Ascending aorta (tissue), 2 donors: ENCODE measurements around the gene ZNF329. TPM values are rescaled to one million over a fixed set of nuclear protein-coding genes. Genes with fewer than 3 reads are reported as not detected.

Experiments
- DNase-seq, 2 donors: peaks; one replicate each; pipeline ENCODE4 v3.0.0-alpha.2; 2019; ENCODE audit warnings: low spot score in 2 of 2
- H3K27ac ChIP-seq, 2 donors: fragments of 200-600 bp; sonication (generic); one replicate each; pipeline ENCODE4 v1.5.1; 2016 to 2017; ENCODE audit warnings: mild to moderate bottlenecking in 1 of 2
- H3K27me3 ChIP-seq: fragments of 200-600 bp; sonication (generic); one replicate; pipeline ENCODE4 v1.5.1; 2017
- H3K36me3 ChIP-seq, 2 donors: fragments of 200-600 bp; sonication (generic); one replicate each; pipeline ENCODE4 v1.5.1; 2016
- H3K4me1 ChIP-seq, 2 donors: fragments of 200-600 bp; sonication (generic); one replicate each; pipeline ENCODE4 v1.5.1; 2016 to 2017; ENCODE audit warnings: mild to moderate bottlenecking in 1 of 2
- H3K4me3 ChIP-seq, 2 donors: fragments of 200-600 bp; sonication (generic); one replicate each; pipeline ENCODE4 v1.5.1; 2016 to 2017; ENCODE audit warnings: mild to moderate bottlenecking in 1 of 2
- H3K9me3 ChIP-seq, 2 donors: fragments of 200-600 bp; sonication (generic); one replicate each; pipeline ENCODE4 v1.5.1; 2016
- CTCF ChIP-seq, 3 experiments: fragments of 200-600 bp in 2 of 3; fragments of 450-650 bp in 1 of 3; sonication (generic) in 2 of 3; IDR thresholded peaks; one replicate each; pipeline ENCODE4 v1.5.1; 2016 to 2019; ENCODE audit warnings: antibody characterized with exemption in 3 of 3, mild to moderate bottlenecking in 1 of 3, moderate library complexity in 1 of 3
- intact Hi-C: fragments of 100-400 bp; cut with DNase I; formaldehyde crosslinking; loops from one replicate; pipeline ENCODE4 v1.15.1; 2023
- total RNA-seq: library from RNA; depleted of rRNA; stranded (reverse); fragments of >200 nt; gene quantifications from one replicate; pipeline ENCODE4 v1.1.0, GENCODE V29; 2016

ZNF329 gene
- total RNA-seq, 1 donor from 2014 or later: 3.8 TPM

DNA sequence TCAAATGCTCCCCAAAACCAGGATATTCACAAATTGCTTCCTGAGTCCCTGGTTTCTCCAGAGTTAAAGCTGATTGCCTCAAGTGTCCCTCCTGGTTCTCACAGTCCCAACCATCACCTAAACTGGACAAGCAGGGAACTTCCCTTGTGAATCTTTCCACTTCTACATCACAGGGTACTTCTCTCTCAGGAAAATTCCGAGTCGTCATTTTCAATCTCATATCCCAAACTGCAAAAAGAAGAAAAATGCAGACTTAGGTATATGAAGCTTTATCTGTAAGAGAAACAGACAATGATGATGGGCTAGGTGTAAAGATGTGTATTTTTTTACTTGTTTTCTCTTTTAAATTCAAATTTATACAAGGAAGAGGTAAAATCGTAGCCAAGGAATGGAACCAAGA lies 21.3 kb downstream of the ZNF329 start:
- peak overlapping the region in 1 of 2 donors; percentile 9 for H3K4me3 ChIP-seq

GRCh38 chr19:58128041-58128685 lies 22.4 kb downstream of the ZNF329 start:
- no peak overlapping the region for H3K27ac ChIP-seq
- intact Hi-C loops: no loop called here
- peaks cover 67 to 68% of the 10 kb centered on the region in 2 donors for H3K36me3 ChIP-seq
- no peaks in the 10 kb centered on the region for H3K27me3 ChIP-seq
- H3K4me3 ChIP-seq: peak overlapping the region in 1 of 2 donors; percentile 26
- no peaks in the 10 kb centered on the region for H3K4me1 ChIP-seq
- no peak for TF ChIP-seq CTCF (IDR thresholded peaks at IDR 0.05)
- H3K9me3 ChIP-seq: peaks cover 100% of the 10 kb centered on the region in 2 donors
- no peak for DNase-seq

More for the DNA sequence above, 21.3 kb downstream of the ZNF329 start:
- peaks cover 77 to 79% of the 10 kb centered on the region in 2 donors for H3K36me3 ChIP-seq
- H3K27ac ChIP-seq: no peak overlapping the region
- no peak for TF ChIP-seq CTCF (IDR thresholded peaks at IDR 0.05)
- H3K27me3 ChIP-seq: no peaks in the 10 kb centered on the region
- peaks cover 100% of the 10 kb centered on the region in 2 donors for H3K9me3 ChIP-seq
- no peaks in the 10 kb centered on the region for H3K4me1 ChIP-seq
- intact Hi-C loops: no loop called here
- DNase-seq: no peak

GRCh38 chr19:58123354-58123753 lies 27.2 kb downstream of the ZNF329 start:
- no peak for TF ChIP-seq CTCF (IDR thresholded peaks at IDR 0.05)
- H3K4me3 ChIP-seq: no peak overlapping the region
- no peaks in the 10 kb centered on the region for H3K4me1 ChIP-seq
- no peak overlapping the region for H3K27ac ChIP-seq
- no peak for DNase-seq
- H3K36me3 ChIP-seq: peaks cover 20% of the 10 kb centered on the region in 2 donors
- intact Hi-C loops: no loop called here
- H3K27me3 ChIP-seq: no peaks in the 10 kb centered on the region
- peaks cover 95 to 96% of the 10 kb centered on the region in 2 donors for H3K9me3 ChIP-seq

DNA sequence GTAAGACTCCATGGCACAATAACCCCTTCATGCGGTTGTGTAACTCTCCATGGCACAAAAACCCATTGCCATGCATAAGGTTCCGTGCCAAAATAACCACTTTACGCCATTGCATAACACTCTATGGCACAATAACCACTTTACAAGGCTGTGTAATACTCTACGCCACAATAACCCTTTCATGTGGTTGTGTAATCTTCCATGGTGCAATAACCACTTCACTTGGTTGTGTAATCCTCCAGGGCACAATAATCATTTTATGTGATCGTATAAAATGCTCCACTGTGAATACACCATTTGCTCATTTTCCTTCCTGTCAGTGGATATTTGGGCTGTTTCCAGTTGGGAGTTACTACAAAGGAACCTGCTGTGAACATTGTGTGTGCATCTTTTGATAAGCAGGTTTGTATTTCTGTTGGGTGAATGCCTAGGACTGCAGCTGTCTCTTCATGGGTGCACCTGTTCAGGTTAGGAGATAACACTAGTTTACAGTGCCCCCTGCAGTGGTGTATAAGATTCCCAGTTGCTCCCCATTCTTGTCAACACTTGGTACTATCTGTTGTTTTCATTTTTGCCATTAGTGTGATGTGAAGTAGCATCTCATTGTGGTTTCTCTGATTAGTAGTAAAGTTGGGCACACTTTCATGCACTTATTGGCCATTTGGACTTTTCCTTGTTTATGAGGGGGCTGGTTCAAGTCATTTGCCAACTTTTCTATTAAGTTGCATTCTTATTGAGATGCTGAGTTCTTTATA lies 31.4 kb downstream of the ZNF329 start:
- Histone ChIP-seq H3K4me1 (no peaks in the 10 kb centered on the region), H3K27me3 (no peaks in the 10 kb centered on the region), H3K27ac (no peak overlapping the region), H3K36me3 (no peaks in the 10 kb centered on the region), H3K4me3 (no peak overlapping the region), H3K9me3 (peaks cover 87 to 91% of the 10 kb centered on the region in 2 donors)
- intact Hi-C loops: no loop called here
- no peak for DNase-seq
- TF ChIP-seq CTCF (IDR thresholded peaks at IDR 0.05): no peak

DNA sequence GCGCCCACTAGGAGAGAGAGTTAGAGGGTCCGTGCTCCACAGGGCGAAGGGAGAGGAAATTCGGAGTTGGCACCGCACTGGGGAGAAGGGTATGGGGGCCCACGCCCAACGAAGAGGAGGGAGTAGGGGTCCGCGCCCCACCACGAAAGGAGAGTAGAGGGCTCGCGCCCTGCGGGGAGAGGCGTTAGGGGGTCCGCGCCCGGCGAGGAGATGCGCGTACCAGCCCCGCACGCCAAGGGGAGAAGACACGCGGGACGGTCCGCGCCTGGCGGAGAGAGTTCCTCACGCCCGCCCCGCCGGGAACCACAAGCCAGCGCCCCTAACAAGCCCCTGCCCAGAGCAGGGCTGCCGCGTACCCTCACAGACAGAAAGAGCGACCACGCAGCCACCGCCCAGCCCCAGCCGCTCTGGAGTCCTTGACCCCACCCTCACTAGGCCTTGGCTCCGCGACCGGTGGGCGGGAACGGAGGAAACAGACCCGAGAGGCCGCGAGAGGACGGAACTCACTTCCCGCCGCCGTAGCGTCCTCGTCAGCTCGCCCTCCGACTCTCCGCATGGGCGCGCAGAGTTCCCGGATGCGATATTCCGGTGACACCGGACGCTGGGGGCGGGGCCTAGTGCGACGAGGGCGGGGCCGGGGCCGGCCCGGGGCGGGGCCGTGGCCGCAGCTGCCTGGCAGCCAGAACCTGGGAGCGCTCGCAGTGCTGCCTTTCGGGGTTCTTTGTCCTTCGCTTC lies 32.6 kb downstream of the ZNF329 start:
- no peak overlapping the region for H3K27ac ChIP-seq
- no peaks in the 10 kb centered on the region for H3K4me1 ChIP-seq
- no peak for DNase-seq
- no peaks in the 10 kb centered on the region for H3K36me3 ChIP-seq
- H3K27me3 ChIP-seq: no peaks in the 10 kb centered on the region
- intact Hi-C loops: no loop called here
- H3K4me3 ChIP-seq: no peak overlapping the region
- TF ChIP-seq CTCF (IDR thresholded peaks at IDR 0.05): no peak
- H3K9me3 ChIP-seq: peaks cover 82 to 89% of the 10 kb centered on the region in 2 donors
